ENCODE results near the gene COL5A1.

COL5A1 gene

DNA sequence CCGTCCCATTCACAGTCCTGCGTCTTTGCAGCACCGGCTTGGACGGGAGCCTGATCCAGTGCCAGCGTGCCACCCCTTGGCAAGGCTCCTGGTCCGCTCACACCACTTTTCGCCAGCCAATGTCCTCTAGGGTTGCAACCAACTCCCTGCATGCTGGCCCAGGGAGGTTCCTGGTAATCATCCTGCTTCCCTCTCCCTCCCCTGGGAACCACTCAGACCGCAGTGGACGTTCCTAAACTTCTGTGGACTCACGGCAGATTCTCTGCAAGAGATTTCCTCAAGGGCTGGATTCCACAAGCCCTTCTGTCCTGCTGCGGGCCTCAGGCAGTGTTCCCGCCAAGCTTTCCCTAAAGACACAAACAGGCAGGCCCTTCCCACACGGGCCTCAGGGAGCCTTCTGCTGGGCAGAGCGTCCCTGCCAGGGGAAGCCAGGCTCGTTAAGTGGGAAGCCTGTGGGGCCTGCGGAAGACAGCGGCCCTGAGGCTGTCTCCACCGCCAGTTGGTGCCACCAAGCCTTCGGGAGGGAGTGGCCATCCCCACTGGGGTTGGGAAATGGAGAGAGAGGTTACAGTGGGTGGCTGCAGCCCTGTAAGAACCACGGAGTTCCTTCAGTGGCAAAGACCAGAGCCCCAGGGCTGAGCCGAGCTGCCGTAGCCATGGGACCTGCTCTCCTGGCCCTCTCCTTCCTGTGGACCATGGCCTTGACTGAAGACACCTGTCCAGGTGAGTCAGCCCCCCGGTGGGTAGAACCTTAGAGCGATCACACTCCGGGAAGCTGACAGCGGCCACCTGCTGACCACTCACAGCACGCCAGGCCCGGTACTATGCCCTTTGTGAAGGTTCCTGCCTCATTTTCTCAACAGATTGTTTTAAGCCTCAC lies 222.6 kb downstream of the COL5A1 start:
- DNase-seq = no peak

DNA sequence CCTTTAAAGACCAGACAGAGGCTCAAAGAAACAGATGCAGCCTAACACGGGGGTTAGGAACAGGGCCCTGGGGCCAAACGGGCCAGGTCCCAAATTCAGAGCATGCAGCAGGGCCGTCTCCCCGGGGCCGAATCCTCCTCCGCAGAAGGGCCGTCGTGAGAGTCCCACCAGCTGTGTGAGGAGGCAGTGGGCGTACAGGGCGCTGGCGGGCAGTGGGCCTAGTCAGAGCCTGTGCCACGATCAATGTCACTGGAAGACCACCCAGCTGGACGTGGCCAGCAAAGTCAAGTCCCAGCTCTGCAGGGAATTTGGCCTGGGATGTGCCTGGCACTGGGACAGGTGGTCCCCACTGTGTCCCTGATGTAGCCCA lies 223.2 kb downstream of the COL5A1 start:
- DNase-seq = no peak

DNA sequence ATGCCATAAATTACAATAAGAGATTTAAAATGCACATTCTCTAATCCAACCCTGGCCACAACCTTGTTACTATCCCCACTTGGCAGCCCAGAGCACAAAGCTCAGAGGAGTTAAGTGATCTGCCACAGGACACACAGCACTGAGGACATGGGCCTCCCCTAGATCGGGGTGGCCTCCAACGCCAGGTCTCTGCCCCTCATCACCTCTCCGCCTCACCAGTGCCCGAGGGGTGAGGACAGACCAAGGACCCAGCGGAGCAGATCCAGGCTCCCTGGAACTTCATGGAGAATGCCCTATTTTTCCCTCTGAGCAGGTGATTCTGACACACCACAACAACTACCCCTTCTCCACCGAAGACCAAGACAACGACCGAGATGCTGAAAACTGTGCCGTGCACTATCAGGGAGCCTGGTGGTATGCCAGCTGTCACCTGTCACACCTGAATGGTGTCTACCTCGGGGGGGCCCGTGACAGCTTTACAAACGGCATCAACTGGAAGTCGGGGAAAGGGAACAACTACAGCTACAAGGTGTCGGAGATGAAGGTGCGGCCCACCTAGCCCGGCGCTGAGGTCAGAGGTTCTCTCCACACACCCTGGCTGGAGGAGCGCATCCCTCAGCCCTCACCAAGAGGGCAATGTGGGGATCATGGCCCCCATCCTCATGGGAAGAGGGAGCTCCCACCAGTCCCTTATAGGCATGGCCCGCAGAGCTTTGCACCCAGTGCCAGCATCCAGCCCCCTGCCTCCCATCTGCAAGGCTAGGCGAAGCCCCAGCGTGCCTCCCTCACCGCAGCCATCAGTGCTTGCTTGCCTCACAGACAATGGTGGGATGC lies 226.5 kb downstream of the COL5A1 start:
- DNase-seq = no peak

DNA sequence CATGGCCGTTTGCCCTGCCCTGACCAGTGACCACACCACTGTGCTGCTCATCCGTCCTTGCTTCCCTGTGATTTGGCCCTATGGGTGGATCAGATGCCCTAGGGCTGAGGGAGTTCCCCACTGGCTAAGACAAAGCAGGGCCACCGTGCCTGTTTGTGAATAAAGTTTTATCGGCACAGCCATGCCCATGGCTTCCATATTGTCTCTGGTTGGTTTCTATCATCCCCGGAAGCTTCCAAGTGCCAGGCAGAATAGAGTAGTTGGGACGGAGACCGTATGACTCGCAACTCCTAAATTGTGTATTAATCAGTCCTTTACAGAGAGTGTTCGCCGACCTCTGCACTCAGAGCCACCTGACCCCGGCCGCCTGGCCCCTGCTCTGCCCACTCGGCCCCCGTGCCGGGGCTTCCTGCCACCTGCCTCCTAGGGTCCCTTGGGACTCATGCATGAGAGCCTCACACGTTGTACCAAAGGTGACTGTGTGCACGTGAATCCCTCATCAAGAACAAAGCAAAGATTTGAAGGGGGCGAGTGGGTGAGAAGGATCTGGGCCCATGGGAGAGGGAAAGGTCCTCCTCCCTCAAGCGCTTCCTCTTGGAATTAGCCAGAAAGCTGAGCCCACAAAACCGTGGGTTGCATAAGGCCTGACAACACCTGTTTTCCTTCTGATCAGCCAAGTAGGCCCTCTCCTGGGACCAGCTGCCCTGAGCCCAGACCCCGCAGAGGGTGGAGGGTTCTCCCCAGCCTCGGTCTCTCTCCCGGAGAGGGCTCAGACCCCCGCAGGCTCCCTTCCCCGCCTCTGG lies 227.3 kb downstream of the COL5A1 start:
- no peak for DNase-seq

DNA sequence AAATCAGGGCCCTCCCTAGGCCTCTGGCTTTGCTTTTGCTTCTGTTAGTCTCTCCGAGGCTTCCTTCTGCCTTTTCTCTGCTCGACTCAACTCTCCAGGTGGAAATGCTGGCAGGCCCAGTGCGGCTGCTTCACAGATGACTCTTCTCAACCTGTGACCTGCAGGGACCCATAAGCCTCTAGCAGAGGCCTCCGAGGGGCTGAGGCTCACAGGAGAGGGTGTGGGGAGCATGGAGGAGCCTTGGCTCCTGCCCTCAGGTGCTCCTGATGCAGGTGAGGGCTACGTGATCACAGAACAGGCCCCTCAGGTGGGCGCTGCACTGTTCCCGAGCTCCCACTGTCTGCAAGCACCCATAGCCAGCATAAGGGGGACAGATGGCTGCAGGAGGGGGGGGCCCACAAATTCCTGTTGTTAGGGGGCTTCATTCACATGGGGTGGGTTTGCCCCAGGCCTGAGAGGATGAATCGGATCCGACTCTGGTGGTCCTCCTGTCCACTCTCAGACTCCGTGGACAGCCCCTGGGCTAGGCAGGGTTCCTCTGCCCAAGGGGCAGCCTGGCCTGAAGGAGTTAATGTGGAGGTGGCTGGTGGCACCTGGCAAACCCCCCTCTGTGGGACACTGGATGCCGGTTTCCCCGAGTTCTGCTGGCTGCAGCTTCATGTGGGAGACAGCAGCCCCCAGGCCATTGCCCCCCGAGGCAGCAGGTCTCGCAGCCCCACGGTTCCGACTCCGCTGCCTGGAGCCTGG lies 228.1 kb downstream of the COL5A1 start:
- no peak for DNase-seq

DNA sequence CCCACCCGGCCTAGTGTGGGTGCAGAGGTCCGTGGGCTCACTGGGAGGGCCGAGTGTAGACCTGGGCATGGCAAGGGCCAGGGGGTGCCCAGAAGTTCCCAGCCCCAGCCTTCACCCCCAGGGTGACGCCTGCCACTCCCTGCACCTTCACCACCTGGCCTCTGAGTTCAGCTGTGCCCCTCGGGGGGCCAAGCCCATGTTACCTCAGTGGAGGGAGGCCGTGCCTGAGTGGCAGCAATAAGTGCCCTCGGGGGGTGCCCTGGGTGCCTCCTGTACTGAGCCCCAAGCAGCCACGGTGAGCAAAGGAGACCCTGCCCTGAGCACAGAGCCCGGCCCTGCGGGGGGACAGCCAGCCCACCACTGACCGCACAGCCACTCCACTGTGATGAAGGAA lies 228.7 kb downstream of the COL5A1 start:
- no peak for DNase-seq

DNA sequence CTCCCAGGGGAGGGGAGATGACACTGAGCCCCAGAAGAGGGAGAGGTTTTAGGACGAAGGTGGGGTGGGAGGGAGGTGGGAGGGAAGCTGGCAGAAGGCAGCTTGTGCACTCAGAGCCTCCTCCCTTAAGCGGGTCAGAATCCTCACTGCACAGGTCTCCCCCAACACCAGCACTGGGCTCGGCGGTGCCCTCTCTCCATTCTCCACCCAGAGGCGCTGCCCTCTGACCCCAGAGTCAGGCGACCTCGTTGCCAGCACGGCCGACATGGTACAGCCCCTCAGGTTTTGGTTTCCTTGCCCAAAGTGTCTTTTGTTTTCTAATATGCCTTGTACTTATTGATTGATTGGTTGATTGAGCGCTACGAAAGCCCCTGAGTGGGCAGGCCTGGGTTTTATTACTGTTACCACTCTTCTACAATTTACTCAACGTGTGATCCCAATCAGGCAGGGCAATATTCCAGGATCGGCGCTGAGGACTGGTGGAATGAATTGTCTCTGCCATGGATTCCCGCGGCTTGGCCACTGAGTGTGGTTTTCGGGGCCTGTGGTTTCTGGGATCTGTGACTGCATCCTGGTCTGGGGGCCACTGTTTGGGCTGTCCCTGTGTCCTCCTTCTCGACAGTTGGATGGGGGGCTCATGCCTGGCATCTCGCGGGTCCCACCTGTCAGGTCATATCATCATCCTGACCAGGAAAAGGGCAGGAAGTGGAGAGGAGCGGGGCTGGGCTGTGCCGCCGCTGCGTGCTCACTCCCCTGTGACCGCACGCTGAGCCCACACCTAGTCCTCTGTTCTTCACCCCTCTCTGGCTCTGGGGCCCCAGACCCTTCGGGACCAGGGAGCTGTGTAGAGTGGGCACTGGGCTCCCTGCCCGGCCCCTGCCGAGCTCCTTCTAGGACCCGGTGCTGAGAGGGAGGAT lies 229.4 kb downstream of the COL5A1 start:
- no peak for DNase-seq

DNA sequence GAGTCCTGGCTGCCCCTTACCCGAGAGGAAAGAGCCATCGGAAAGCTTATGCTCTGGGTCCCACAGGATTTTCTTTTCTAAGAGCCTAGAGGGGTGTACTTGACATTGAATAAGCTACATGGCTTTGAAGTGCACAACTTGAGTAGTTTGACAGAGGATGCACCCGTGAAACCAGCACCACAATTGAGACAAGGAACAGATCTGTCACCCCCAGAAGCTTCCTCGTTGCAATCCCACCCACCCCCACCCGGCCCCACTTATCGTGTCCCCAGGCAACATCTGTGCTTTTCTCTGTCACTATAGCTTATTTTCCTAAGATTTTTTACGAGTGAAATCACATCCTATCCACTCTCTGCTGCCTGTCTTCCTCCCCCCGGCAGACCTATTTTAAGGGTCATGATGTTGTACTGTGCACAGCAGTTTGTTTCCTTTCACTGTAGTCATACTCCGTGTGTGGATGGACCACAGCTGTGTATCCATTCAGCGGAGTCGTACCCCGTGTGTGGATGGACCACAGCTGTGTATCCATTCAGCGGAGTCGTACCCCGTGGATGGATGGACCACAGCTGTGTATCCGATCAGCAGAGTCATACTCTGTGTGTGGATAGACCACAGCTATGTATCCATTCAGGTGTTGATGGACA lies 230.2 kb downstream of the COL5A1 start:
- no peak for DNase-seq

DNA sequence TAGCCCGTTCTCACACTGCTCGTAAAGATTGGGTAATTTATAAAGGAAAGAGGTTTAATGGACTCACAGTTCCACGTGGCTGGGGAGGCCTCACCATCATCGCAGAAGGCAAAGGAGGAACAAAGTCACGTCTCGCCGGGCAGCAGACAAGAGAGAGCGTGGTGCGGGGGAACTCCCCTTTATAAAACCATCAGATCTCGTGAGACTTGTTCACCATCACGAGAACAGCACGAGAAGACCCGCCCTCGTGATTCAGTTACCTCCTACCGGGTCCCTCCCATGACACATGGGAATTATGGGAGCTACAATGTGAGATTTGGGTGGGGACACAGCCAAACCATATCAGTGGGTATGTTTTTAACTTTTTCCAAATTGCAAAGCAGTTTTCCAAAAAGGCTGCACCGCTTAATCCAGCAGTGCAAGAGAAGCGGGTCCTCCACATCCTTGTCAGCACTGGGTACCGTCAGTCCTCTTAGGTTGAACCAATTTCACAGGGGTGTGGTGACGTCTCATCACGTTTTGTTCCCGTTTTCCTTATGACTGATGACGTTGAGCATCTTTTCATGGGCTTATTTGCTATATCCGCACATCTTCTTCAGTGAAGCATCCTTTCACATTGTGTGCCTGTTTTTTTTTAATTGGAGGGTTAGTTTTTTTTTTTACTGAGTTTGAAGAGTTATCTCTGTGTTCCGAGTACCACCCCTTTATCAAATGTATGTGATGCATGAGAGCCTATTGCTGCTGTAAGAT lies 231.1 kb downstream of the COL5A1 start:
- DNase-seq = no peak

DNA sequence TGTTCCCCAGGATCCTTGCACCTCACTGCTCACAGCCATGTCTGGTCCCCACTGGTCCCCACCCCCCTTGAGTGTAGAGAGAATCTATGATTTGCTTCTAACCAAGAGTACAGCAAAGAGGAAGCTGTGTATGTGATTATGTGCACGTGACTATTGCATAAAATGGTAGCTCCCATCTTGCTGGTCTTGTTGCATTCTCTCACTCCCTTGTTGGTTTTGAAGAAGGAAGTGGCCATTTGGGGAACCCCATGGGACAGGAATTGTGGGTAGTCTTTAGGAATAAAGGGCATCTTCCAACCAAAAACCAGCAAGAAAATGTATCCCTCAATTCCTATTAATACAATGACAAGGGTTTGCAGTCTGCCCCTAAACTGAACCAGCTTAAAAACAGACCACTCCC lies 233.8 kb downstream of the COL5A1 start:
- DNase-seq = no peak

DNA sequence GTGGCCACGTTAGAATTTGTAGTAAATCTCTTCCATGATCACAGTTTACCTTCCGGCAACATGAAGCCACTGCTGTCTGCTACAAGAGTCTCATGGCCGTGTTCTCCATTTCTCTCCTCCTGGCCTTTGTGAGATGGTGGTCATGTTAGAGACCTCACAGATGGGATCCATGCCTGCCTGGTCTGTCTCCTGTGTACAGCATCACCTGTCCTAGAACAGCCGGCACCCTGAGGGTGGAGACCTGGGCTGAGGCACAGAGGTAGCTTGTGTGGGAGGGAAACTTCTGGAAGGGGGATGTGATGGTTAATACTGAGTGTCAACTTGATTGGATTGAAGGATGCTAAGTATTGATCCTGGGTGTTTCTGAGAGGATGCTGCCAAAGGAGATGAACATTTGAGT lies 235.9 kb downstream of the COL5A1 start:
- DNase-seq = no peak

DNA sequence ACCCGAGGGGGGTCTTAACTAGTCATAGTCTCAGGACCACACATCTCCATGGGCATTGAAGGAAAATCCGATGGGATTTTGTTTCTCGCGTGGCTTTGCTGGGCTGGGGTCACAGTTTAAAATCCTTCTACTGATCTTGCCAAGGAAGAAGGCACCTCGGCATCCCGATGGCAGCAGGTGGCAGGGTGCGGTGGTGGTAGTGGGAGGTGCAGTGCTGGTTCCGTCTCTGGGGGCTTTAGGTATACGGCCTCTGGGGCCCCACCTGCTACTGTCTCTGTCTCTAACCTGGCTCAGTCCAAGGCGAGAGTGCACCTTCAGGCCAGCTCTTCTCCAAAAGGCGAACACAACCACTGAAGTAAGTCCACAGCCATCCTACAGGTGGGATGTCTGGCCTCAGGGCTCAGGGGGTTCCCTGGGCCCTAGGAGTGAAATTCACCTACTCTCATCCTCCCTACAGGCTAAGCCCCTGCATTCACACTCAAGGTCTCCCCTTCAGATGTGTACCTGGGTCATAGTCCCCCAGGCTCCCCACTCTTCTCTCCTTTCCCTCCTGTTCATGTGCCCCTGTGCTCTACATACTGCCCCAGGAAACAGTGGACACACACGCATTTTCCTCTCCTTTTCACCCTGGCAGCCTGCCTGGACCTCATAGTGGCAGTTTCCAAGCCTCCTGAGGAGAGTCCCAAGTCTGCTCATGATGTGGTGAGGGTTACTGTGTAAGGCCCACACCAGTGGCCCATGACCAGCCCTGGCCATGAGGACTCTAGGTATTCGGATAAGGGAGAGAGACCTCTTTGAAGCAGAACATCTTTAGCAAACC lies 238.3 kb downstream of the COL5A1 start:
- no peak for DNase-seq

DNA sequence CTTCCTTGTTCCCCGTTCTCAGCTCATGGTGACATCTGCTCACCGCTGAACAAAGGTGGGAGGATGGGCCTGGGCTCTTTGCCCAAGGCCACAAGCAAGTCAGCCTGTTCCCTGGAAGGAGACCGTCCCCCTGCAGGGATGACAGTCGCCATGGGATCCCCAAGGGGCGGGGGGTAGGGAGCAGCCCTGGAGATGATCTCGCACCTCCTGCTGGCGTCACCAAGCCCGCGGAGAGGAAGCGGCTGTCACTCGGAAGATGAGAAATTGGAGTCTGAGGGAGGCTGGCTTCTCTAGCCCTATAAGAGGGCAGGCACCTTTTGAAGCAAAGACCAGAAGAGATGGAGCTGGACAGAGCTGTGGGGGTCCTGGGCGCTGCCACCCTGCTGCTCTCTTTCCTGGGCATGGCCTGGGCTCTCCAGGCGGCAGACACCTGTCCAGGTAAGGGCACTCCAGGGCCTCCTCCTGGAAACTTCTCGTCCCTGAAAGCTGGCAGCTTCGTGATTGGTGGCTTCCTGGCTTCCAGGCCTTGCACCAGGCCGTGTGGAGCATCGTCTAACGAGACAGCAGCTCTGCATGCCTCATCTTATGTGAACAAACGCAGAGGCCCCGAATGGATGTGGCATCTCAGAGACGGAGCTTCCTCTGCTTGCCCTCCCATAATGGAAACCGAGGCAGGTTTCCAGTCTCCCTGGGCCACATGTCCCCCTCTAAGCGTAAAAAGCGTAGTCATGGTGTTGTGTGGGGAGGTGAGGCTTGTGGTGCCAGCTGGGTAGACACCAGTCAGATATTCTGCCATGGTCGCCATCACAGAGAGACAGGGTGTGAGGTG lies 239.1 kb downstream of the COL5A1 start, which contains the start of gene FCN2:
TSS of gene FCN2 (plus strand) at position 327 of the 829 bp plus-strand sequence. CDS start at position 339, 12 bp downstream.
- no peak for DNase-seq

DNA sequence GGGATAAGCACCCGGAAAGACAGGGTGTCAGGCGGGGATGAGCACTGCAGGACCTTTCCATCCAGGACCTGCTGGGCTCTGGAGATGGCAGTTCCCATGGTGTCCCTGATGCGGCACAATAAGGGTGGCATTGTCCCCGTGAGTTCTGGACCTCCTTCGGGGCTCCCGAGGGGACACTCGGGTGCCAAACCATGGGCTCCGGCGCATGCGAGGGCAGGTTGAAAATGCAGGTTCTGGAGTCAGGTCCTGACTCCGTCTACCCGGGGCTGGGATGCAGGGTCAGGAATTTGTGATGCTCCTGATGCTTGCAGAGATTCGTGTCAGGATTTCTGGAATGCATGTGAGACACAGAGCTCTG lies 239.7 kb downstream of the COL5A1 start:
- DNase-seq = no peak

DNA sequence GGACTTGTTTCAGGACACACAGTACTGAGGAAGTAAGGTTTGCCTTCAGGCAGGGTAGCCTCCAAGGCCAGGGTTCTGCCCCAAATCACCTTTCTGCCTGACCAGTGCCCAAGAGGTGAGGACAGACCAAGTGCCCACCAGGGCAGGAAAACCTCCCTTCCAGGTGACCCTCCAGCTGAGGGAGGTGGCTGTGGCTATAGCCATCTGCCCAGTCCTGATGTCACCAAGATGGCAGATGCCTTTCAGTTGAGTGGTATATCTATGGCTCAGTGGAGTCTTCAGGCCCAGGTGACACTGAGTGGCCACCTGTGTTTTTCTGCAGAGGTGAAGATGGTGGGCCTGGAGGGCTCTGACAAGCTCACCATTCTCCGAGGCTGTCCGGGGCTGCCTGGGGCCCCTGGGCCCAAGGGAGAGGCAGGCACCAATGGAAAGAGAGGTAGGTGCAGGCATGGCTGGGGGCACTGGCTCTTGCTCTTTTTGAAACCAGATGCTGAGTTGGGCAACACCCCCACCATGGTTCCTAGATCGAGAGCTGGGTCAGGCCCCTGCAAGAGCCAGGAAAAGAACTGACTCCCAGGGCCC lies 240.7 kb downstream of the COL5A1 start:
- DNase-seq = no peak

DNA sequence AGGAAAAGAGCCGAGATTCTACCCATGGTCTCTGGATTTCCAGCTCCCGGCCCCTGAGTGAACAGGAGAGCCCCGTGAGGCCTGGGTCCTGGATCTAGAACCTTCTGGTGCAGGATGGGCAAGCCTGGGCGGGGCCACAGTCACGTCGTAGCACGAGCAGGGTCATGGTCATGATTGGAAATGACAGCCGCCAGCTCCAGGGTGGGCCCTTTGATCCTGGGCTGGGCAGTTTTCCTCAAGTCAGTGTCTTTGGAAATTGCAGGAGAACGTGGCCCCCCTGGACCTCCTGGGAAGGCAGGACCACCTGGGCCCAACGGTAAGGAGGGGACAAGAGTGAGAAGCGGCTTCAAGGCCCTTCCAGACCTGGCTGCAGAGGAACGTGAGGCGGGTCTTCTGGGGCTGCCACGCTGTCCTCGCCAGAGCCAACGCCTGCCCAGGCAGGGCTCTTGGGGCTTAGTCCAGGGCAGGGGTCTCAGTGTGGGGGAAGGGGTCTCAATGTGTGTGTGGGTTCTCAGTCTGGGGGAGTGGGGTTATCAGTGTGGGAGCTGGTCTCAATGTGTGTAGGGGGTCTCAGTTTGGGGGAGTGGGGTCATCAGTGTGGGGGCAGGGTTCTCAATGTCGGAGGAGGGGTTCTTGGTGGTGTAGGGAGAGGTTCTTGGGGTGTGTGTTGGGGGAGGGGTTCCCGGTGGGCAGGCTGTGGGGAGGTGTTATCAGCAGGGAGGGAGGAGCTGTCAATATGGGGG lies 241.6 kb downstream of the COL5A1 start:
- no peak for DNase-seq

DNA sequence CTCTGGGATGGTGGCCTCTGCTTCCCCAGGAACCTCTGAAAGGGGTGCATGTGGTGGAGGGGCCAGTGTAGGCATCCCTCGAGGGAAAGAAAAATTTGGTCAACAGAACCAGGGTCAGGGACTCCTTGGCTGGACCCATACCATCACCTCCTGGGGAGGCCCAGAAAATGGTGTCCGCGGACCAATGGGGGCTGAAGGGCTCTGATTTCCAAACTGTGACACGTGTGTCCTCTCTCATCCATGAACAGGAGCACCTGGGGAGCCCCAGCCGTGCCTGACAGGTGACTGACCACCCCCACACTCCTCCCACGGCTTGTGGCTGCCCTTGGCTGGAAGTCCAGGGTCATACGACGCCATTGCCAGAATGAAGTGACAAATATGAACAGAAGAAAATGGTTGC lies 242.9 kb downstream of the COL5A1 start:
- no peak for DNase-seq
